HepG2 (cell line): ENCODE measurements around the gene PCNX4. TPM values are rescaled to one million over a fixed set of nuclear protein-coding genes. Genes with fewer than 3 reads are reported as not detected.

Experiments used
- ARHGAP35 ChIP-seq: sonication (generic); formaldehyde crosslinking; IDR thresholded peaks from 2 replicates; pipeline ENCODE4 v1.9.0; 2022; ENCODE audit warnings: mild to moderate bottlenecking, inconsistent platforms, moderate library complexity, missing genetic modification reagents, borderline replicate concordance
- BHLHE40 ChIP-seq: IDR thresholded peaks from 2 replicates; pipeline ENCODE4 v1.6.1; 2011; ENCODE audit warnings: low read length, improper control_type of control experiment
- DNMT1 ChIP-seq: sonication (generic); formaldehyde crosslinking; IDR thresholded peaks from 2 replicates; pipeline ENCODE4 v1.5.1; 2020; ENCODE audit warnings: mild to moderate bottlenecking, missing genetic modification reagents
- HOXD1 ChIP-seq: sonication (generic); formaldehyde crosslinking; IDR thresholded peaks from 2 replicates; pipeline ENCODE4 v1.5.0; 2020; ENCODE audit warnings: missing genetic modification reagents
- KDM1A ChIP-seq: IDR thresholded peaks from 2 replicates; pipeline ENCODE4 v1.6.1; 2016; ENCODE audit warnings: missing compliant biosample characterization
- NCOA5 ChIP-seq: sonication (generic); formaldehyde crosslinking; IDR thresholded peaks from 2 replicates; pipeline ENCODE4 v1.4.0; 2020; ENCODE audit warnings: missing genetic modification reagents
- PITX1 ChIP-seq: sonication (generic); formaldehyde crosslinking; IDR thresholded peaks from 2 replicates; pipeline ENCODE4 v1.5.1; 2020; ENCODE audit warnings: mild to moderate bottlenecking, missing genetic modification reagents
- PTBP1 ChIP-seq: fragments of 200-400 bp; formaldehyde crosslinking; IDR thresholded peaks from 2 replicates; pipeline ENCODE4 v1.6.1; 2018; ENCODE audit warnings: low read length, low read depth; ENCODE audit not compliant: poor library complexity, severe bottlenecking
- SIX4 ChIP-seq: sonication (generic); formaldehyde crosslinking; IDR thresholded peaks from 2 replicates; pipeline ENCODE4 v1.4.0; 2020; ENCODE audit warnings: missing genetic modification reagents
- TAF1 ChIP-seq: sonication (generic); formaldehyde crosslinking; IDR thresholded peaks from 2 replicates; pipeline ENCODE4 v1.4.0; 2020; ENCODE audit warnings: missing genetic modification reagents
- ZBTB3 ChIP-seq: sonication (generic); formaldehyde crosslinking; IDR thresholded peaks from 2 replicates; pipeline ENCODE4 v1.4.0; 2020; ENCODE audit warnings: low read depth, mild to moderate bottlenecking, moderate library complexity, missing genetic modification reagents, borderline replicate concordance
- ZFP36L1 ChIP-seq: sonication (generic); formaldehyde crosslinking; IDR thresholded peaks from 2 replicates; pipeline ENCODE4 v1.8.0; 2022; ENCODE audit warnings: mild to moderate bottlenecking, missing genetic modification reagents, moderate library complexity
- ZNF282 ChIP-seq: fragments of 450-650 bp; IDR thresholded peaks from 2 replicates; pipeline ENCODE4 v1.6.1; 2018; ENCODE audit not compliant: partially characterized antibody
- ZNF580 ChIP-seq: IDR thresholded peaks from 2 replicates; pipeline ENCODE4 v1.6.1; 2016; ENCODE audit warnings: low read depth, borderline replicate concordance
- ZNF629 ChIP-seq: sonication (generic); formaldehyde crosslinking; conservative IDR thresholded peaks from 2 replicates; pipeline ENCODE4 v1.5.0; 2020; ENCODE audit warnings: missing genetic modification reagents
- ZNF660 ChIP-seq: sonication (generic); formaldehyde crosslinking; IDR thresholded peaks from 2 replicates; pipeline ENCODE4 v1.5.1; 2020; ENCODE audit warnings: mild to moderate bottlenecking, low read depth, missing genetic modification reagents, borderline replicate concordance
- polyA plus RNA-seq, 8 experiments: library from polyadenylated mRNA; depleted of rRNA in 3 of 8; stranded (reverse) in 7 of 8; unstranded in 1 of 8; fragments of >200 nt; fragmentation: Illumina TruSeq in 4 of 8; extraction: Trizol in 4 of 8; gene quantifications; 2 replicates each; pipeline versions ENCODE4 v1.2.1 to v1.2.3, GENCODE V29; 2011 to 2016; ENCODE audit warnings: low read depth in 4 of 8, missing spikeins in 1 of 8, mixed read lengths in 1 of 8; ENCODE audit not compliant: insufficient read depth in 1 of 8
- total RNA-seq, 5 experiments: library from RNA; depleted of rRNA; stranded (reverse); fragments of >200 nt; fragmentation: Illumina TruSeq; extraction: Trizol; gene quantifications; 2 replicates each; pipeline ENCODE4 v1.2.3, GENCODE V29; 2016; ENCODE audit warnings: low read depth in 1 of 5
- TF ChIP-seq, protein P1 (sequence below): sonication (generic); formaldehyde crosslinking; IDR thresholded peaks from 2 replicates; pipeline ENCODE4 v1.5.1; 2020; ENCODE audit warnings: missing genetic modification reagents, mild to moderate bottlenecking, borderline replicate concordance
- TF ChIP-seq, protein P2 (sequence below): sonication (generic); formaldehyde crosslinking; IDR thresholded peaks from 2 replicates; pipeline ENCODE4 v1.5.0; 2020; ENCODE audit warnings: missing genetic modification reagents
- TF ChIP-seq, protein P3 (sequence below): sonication (generic); formaldehyde crosslinking; IDR thresholded peaks from 2 replicates; pipeline ENCODE4 v1.5.1; 2020; ENCODE audit warnings: mild to moderate bottlenecking, missing genetic modification reagents, moderate library complexity
- TF ChIP-seq, protein P4 (sequence below): sonication (generic); formaldehyde crosslinking; IDR thresholded peaks from 2 replicates; pipeline ENCODE4 v1.4.0; 2020; ENCODE audit warnings: missing genetic modification reagents

PCNX4 gene
- total and polyA plus RNA-seq, 2 of the 13 experiments (the other 11 are each of a cell fraction or from before 2014, with no cell fraction given) = 28.6 to 43.0 TPM

DNA sequence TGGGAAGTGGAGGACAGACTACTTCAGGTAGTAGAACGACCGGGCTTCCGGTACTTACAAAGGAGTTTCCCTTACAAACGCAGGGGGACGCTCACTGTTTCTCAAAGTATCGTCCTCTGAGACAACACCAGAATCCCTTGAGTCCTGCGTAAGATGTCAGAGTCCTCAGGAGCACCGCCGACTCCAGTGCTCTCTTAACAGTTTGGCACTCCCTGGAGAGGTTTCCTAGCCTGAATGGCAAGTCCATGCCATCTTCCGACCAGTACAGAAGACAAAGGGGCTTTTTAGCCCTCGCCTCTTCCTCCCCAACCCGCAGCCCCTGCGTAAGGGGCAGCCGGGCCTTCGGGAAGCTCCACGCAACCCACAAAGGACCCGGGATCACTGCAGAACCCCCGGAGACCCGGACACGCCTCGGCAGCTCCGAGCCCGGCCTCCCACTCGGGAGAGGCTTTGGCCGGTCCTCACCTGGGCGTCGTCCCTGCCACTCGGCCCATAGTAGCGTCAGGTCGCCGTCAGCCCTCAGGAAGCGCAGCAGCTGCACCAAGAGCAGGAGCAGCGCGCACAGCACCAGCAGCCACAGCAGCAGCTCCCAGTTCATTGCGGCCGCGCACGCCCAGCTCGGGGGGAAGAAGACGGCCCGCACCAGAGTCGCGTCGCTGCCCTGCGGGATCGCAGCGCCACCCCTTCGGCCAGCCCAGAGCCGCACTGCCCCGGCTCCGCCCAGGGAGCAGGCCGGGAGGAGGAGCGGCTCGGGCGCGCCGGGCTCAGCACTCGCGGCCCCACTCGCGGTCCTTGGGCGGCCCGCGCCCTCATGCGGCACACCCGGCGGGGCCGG is 73.2 kb downstream of the PCNX4 start, which contains the start of gene DHRS7 (continued):
- TF ChIP-seq ARHGAP35 (CRISPR knock-in tag) = 0 out of 2 replicates have a peak, but pooled peaks have one; percentile 36
- no peak for TF ChIP-seq ZFP36L1
- TF ChIP-seq, protein P1, sequence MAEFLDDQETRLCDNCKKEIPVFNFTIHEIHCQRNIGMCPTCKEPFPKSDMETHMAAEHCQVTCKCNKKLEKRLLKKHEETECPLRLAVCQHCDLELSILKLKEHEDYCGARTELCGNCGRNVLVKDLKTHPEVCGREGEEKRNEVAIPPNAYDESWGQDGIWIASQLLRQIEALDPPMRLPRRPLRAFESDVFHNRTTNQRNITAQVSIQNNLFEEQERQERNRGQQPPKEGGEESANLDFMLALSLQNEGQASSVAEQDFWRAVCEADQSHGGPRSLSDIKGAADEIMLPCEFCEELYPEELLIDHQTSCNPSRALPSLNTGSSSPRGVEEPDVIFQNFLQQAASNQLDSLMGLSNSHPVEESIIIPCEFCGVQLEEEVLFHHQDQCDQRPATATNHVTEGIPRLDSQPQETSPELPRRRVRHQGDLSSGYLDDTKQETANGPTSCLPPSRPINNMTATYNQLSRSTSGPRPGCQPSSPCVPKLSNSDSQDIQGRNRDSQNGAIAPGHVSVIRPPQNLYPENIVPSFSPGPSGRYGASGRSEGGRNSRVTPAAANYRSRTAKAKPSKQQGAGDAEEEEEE (CRISPR knock-in tag) = no peak
- TF ChIP-seq TAF1 = peak; percentile 91
- TF ChIP-seq KDM1A (CRISPR knock-in tag) = no peak
- no peak for TF ChIP-seq BHLHE40
- TF ChIP-seq ZNF580 = peak; percentile 64; the same call in 1 of the 2 replicates
- TF ChIP-seq HOXD1 (CRISPR knock-in tag) = 0 out of 2 replicates have a peak, but pooled peaks have one; percentile 17
- no peak for TF ChIP-seq ZBTB3 (CRISPR knock-in tag)
- TF ChIP-seq PITX1 (CRISPR knock-in tag) = 0 out of 2 replicates have a peak, but pooled peaks have one; percentile 44
- 0 out of 2 replicates have a peak, but pooled peaks have one; percentile 7 for TF ChIP-seq ZNF629 (CRISPR knock-in tag)
- no peak for TF ChIP-seq ZNF282
- no peak for TF ChIP-seq ZNF660
- no peak for TF ChIP-seq SIX4 (CRISPR knock-in tag)
- TF ChIP-seq, protein P2, sequence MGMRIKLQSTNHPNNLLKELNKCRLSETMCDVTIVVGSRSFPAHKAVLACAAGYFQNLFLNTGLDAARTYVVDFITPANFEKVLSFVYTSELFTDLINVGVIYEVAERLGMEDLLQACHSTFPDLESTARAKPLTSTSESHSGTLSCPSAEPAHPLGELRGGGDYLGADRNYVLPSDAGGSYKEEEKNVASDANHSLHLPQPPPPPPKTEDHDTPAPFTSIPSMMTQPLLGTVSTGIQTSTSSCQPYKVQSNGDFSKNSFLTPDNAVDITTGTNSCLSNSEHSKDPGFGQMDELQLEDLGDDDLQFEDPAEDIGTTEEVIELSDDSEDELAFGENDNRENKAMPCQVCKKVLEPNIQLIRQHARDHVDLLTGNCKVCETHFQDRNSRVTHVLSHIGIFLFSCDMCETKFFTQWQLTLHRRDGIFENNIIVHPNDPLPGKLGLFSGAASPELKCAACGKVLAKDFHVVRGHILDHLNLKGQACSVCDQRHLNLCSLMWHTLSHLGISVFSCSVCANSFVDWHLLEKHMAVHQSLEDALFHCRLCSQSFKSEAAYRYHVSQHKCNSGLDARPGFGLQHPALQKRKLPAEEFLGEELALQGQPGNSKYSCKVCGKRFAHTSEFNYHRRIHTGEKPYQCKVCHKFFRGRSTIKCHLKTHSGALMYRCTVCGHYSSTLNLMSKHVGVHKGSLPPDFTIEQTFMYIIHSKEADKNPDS (CRISPR knock-in tag) = peak; percentile 44; the same call in 1 of the 2 replicates
- no peak for TF ChIP-seq DNMT1
- TF ChIP-seq PTBP1 = no peak
- no peak for TF ChIP-seq NCOA5 (CRISPR knock-in tag)
- TF ChIP-seq, protein P3, sequence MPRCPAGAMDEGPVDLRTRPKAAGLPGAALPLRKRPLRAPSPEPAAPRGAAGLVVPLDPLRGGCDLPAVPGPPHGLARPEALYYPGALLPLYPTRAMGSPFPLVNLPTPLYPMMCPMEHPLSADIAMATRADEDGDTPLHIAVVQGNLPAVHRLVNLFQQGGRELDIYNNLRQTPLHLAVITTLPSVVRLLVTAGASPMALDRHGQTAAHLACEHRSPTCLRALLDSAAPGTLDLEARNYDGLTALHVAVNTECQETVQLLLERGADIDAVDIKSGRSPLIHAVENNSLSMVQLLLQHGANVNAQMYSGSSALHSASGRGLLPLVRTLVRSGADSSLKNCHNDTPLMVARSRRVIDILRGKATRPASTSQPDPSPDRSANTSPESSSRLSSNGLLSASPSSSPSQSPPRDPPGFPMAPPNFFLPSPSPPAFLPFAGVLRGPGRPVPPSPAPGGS = peak; percentile 81; the same call in 1 of the 2 replicates
- TF ChIP-seq, protein P4, sequence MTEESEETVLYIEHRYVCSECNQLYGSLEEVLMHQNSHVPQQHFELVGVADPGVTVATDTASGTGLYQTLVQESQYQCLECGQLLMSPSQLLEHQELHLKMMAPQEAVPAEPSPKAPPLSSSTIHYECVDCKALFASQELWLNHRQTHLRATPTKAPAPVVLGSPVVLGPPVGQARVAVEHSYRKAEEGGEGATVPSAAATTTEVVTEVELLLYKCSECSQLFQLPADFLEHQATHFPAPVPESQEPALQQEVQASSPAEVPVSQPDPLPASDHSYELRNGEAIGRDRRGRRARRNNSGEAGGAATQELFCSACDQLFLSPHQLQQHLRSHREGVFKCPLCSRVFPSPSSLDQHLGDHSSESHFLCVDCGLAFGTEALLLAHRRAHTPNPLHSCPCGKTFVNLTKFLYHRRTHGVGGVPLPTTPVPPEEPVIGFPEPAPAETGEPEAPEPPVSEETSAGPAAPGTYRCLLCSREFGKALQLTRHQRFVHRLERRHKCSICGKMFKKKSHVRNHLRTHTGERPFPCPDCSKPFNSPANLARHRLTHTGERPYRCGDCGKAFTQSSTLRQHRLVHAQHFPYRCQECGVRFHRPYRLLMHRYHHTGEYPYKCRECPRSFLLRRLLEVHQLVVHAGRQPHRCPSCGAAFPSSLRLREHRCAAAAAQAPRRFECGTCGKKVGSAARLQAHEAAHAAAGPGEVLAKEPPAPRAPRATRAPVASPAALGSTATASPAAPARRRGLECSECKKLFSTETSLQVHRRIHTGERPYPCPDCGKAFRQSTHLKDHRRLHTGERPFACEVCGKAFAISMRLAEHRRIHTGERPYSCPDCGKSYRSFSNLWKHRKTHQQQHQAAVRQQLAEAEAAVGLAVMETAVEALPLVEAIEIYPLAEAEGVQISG (CRISPR knock-in tag) = peak; percentile 74
